SIG-M5 treated with dmso at 0.1 percent for 504 hours (cell line): ENCODE data around the gene GSG1.
"Not testable (repeated sequence)": the region's sequence is repeated elsewhere in the genome, so short reads cannot be mapped to it uniquely, and the experiment has no call there.

Experiments used
- DNase-seq: peaks from one replicate; lab custom pipeline; 2025; ENCODE audit not compliant: unreplicated experiment; lab: John Stamatoyannopoulos, UW

The GSG1 gene

GRCh38 chr12:13066014-13066413 lies 37.5 kb downstream of the GSG1 start:
- DNase-seq: no peak

- no peak for DNase-seq
These were observed 40.8 kb downstream of the GSG1 start for GRCh38 chr12:13062669-13063068.

GRCh38 chr12:13061377-13061776 lies 42.1 kb downstream of the GSG1 start:
- DNase-seq: no peak

- DNase-seq: no peak
These were observed 42.9 kb downstream of the GSG1 start for GRCh38 chr12:13060581-13060980.

GRCh38 chr12:13053617-13054016 lies 49.9 kb downstream of the GSG1 start:
- not testable (repeated sequence) for DNase-seq

GRCh38 chr12:13052421-13052820 lies 51.0 kb downstream of the GSG1 start:
- no peak for DNase-seq

GRCh38 chr12:13049816-13050215 lies 53.7 kb downstream of the GSG1 start:
- DNase-seq: no peak

GRCh38 chr12:13046964-13047363 lies 56.5 kb downstream of the GSG1 start:
- DNase-seq: no peak

- DNase-seq: no peak
These were observed 57.7 kb downstream of the GSG1 start for GRCh38 chr12:13045816-13046215.

- DNase-seq: no peak
These were observed 58.6 kb downstream of the GSG1 start for GRCh38 chr12:13044906-13045299.

GRCh38 chr12:13044002-13044905 lies 59.2 kb downstream of the GSG1 start, which contains the start of gene FAM234B:
TSS of gene FAM234B (plus strand) at chr12:13044381. CDS start at chr12:13044404, 23 bp downstream.
- DNase-seq: peak; percentile 43

GRCh38 chr12:13042666-13043230 lies 60.7 kb downstream of the GSG1 start:
- no peak for DNase-seq

GRCh38 chr12:13041224-13041623 lies 62.2 kb downstream of the GSG1 start:
- DNase-seq: no peak

GRCh38 chr12:13039328-13039956 lies 64.0 kb downstream of the GSG1 start:
- DNase-seq: no peak

GRCh38 chr12:13038491-13039161 lies 64.8 kb downstream of the GSG1 start:
- DNase-seq: no peak

GRCh38 chr12:13036881-13037280 lies 66.6 kb downstream of the GSG1 start:
- DNase-seq: no peak

- DNase-seq: not testable (repeated sequence)
These were observed 68.1 kb downstream of the GSG1 start for GRCh38 chr12:13035335-13035734.
